Gastroesophageal sphincter (tissue), 3 donors: ENCODE results near the gene XYLT1.

Source experiments
- CTCF ChIP-seq, 4 experiments: fragments of 200-600 bp in 2 of 4; fragments of 450-650 bp in 2 of 4; sonication (generic) in 1 of 4; IDR thresholded peaks; one replicate each; pipeline ENCODE4 v1.5.1; 2017 to 2019; ENCODE audit warnings: antibody characterized with exemption in 4 of 4, mild to moderate bottlenecking in 2 of 4, moderate library complexity in 2 of 4
- EP300 ChIP-seq: sonication (generic); formaldehyde crosslinking; IDR thresholded peaks from one replicate; pipeline ENCODE4 v1.6.1; 2017; ENCODE audit warnings: antibody characterized with exemption, mild to moderate bottlenecking
- POLR2A ChIP-seq, 2 donors: fragments of 450-650 bp; IDR thresholded peaks; one replicate each; pipeline ENCODE4 v1.6.1; 2017; ENCODE audit warnings: antibody characterized with exemption in 2 of 2, mild to moderate bottlenecking in 2 of 2, moderate library complexity in 1 of 2
- POLR2AphosphoS5 ChIP-seq: sonication (generic); formaldehyde crosslinking; IDR thresholded peaks from one replicate; pipeline ENCODE4 v1.6.1; 2017; ENCODE audit warnings: antibody characterized with exemption

- no peak for TF ChIP-seq CTCF (IDR thresholded peaks at IDR 0.05)
- no peak for TF ChIP-seq POLR2AphosphoS5
- TF ChIP-seq EP300 = no peak
- no peak for TF ChIP-seq POLR2A (IDR thresholded peaks at IDR 0.05)
Observed at GRCh38 chr16:17053536-17054160, 417.1 kb downstream of the XYLT1 start.
